Activated CD4-positive, CD25-positive, alpha-beta regulatory T cell treated with anti-CD3 and anti-CD28 coated beads, Interleukin-2, amount 50 U/mL, for 16 hours (primary cell): ENCODE data around the gene ZDHHC7.

ENCODE experiments used
- DNase-seq: peaks from one replicate; pipeline ENCODE4 v3.0.0-alpha.2; 2020; ENCODE audit warnings: low read depth, low spot score

ZDHHC7 gene

DNA sequence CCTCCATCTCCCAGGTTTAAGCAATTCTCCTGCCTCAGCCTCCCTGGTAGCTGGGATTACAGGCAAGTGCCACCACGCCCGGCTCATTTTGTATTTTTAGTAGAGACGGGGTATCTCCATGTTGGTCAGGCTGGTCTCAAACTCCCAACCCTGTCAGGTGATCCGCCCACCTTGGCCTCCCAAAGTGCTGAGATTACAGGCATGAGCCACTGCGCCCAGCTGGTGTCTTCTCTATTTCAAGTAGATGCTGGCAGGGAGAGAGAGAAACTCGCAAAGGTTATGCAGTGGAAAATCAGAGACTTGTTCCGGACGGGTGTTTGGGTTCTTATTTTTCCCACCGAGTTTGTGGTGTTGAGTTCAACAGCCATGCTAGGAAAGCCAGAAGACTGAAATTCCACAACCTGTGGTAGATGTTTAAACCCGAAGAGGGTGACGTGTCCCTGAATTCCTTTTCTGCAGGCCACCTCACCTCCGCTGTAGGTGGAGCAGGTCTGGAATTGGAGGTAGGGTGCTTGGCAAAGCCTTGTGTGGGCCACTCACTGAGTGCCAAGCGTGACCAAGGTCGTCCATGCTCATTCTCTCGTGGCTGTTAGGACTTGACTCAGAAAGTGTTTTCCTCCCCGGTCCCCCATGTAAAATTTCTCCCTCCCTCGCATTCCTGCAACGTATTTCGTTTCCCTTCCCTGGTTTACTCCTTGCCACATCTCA, 7.3 kb upstream of the ZDHHC7 start:
- DNase-seq: no peak

DNA sequence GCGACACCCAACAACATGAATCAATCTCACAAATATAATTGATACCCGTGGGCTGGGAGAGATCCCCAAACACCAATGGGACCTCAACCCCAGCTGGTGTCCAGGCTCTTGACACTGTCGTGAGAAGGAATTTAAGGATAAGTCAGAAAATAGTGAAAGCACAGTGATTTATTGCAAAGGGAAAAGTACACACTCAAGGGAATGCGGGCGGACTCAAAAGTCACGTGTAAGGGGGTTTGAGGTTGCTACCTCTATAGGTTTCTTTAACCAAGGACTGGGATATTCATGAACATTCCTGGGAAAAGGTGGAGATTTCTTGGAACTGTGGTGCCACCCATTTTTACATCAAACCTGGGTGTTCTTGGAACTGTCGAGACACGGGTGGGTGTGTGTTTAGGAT, 6.3 kb upstream of the ZDHHC7 start:
- DNase-seq: no peak

DNA sequence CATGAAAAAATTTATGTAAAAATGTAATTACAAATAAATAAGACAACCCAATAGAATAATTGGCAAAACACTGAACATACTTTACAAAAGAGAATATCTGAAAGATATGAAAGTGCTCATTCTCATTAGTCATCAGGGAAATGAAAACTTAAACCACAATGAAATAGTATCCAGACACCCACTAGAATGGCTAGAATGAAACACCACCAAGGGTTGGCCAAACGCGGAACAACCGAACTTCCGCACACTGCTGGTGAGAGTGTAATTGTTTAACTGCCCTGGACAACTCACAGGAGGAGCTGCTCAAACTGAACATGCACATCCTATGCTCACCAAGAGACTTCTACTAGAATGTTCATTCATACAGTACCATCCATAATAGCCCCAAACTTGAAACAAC, 5.8 kb upstream of the ZDHHC7 start:
- no peak for DNase-seq

DNA sequence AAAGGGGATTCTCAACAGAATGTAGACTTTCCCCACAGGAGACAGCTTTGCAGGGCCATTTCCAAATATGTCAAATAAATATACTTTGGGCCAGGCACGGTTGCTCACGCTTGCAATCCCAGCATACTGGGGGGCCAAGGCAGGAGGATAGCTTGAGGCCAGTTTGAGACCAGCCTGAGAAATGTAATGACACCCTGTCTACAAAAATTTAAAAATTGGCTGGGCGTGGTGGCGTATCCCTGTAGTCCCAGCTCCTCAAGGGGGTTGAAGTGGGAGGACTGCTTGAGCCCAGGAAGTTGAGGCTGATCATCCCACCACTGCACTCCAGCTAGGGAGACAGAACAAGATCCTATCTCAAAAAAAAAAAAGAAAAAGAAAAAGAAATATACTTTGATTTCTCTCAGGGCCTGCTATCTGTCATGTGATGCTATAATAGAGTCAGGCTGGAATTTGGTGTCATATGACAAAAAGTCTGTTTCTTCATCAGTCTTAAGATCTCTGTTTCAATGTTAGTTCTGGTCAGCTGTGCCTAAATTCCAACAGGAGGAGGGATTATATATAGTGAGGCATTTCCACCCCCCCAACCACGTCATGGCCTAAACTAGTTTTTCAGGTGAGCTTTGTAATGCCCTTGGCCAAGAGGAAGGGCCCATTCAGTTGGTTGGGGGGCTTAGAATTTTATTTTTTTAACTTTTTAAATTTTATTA, 4.3 kb upstream of the ZDHHC7 start:
- no peak for DNase-seq

DNA sequence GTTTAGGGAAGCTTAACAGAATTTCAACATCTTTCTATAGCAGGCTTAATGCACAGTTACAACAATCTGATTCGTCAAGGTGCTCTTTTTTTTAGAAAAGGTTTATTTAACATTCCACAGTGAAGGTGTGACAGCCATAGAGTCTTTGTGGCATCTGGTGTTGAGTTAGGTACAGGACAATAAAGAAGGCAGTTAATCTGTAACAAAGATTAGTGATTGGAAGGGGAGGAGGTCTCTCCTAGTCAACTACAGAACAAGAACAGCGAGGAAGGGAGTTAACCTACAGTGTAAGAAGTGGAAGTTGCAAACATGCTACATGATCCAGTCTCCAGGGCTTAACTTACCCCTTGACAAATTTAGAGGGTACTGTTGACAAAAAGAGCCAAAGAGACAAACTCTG, 3.0 kb upstream of the ZDHHC7 start:
- DNase-seq: no peak

DNA sequence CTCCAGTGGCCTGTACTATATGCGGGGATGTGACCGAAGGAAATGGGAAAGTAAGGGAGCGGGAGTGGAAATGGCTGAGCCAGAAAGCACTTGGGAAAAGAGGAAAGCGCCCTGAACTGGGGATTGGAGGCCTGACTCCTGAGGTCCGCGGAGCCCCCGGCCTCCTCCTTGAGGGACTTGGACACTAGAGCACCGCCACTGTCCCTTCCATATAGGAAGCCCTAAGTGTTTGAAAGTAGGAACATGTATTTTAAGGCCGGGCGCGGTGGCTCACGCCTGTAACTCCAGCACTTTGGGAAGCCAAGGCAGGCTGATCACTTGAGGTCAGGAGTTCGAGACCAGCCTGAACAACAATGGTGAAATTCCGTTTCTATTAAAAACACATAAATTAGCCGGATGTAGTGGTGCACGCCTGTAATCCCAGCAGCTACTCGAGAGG, 530 bp upstream of the ZDHHC7 start:
- no peak for DNase-seq

DNA sequence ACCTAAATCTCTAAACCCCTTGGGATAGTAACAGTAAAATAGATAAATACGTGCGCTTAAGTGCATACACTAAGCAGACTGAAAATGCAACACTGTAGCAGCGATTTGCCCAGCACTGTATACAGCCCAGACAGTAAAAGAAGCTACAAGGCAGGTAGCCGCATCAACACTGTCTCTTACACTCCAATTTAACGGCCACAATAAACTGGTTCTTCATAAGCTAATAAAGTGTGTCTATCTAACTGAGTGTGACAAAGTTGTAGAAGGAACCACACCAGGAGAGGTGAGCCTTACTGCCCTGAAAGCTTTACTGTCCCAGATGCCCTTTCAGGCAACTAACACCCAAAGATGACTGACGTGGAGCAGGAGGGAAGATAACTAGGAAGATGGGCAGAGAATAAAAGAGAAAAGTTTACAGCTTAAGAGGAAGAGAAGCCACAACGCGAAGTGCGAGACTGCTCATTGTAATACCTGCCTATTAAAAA, 847 bp downstream of the ZDHHC7 start:
- no peak for DNase-seq

DNA sequence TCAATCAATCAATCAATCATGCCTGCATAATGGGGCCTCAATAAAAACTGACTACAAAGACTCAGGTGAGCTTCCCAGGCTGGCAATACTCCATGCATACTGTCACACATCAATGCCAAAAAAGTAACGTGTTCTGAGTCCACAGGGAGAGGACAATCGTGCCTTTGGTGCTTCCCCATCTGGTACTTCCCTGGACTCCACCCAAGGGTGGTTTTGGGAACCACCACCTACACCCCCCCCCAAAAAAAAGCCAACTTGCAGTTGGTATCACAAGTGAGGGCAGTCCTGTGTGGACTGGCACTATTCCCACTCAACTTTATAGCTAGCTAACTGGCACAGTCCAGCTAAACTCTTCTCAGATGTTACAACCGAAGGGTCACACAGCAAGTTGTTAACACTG, 3.1 kb downstream of the ZDHHC7 start:
- DNase-seq: no peak

DNA sequence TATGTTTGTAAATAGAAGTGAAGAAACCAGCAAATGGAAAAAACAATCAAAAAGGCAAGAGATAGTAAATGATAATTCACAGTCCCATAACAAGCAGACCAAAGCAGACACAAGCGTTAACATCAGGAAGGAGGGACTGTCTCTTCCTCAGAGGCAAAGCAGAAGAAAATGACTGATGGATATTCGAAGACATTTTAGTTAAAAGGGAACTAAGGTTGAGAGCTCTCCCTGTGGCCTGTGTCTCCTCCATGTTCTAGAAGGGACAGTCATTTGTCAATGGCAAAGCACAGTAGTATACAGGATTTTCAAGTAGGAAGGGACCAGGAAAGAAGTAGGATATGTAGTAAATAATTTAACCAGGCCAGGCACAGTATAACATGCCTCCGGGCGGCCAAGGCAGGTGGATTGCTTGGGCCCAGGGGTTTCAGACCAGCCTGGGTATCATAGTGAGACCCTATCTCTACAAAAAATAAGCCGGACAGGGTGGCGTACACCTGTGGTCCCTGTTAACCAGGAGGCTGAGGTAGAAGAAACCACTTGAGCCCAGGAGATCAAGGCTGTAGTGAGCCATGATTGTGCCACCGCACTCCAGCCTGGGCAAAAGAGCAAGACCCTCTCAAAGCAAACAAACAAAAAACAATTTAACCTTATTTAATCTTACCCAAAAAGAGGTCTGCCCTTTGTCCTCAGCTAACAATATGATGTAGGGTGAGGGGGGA, 3.7 kb downstream of the ZDHHC7 start:
- no peak for DNase-seq

DNA sequence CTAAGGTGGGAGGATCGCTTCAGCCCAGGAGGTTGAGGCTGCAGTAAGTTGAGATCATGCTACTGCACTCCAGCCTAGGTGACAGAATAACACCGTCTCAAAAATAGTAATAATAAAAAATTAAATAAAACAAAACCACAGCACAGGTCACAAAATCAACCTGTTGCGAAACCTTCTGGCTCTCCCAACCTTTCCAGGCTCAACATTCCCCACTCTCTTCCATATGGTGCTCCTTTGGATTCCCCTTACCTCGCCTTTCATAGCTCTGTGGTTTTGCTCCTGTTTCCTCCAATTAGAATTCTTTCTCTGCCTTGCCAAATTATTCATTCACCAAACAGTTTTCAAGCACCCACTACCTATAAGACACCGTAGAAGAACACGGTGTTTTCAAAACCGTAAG, 4.7 kb downstream of the ZDHHC7 start:
- no peak for DNase-seq

DNA sequence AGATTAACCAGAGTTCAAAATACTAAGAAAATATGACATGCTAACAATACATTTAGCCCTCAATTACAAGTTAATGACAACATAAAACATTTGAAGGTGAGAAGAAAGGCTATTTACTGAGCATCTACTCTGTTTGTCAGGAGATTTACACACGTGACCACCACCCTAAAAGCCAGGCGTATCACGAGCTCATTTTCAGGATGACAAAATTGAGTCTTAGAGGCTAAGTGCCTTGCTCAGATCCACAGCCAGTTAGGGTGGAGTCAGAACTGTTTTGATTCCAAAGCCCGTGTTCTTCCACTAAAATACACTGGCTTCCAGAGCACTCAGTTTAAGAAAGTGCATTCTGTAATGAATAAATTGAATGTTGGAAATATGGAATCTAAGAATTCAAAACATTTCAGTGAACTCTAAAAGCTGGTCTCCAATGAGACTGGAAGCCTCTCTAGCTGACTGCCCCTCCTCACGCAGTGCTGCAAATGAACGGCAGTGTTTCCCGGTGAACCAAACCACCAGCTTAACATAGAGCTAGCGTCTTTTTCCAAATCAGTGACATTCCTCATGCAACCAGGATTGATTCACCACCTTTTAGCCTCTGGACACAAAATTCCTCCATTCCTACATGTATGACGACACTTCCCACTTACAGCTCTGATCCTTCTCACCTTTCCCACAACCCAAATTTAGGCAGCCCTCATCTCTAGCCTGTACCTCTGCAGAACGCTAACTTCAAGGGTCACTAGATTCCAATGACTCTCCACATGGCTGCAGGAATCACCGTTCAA, 5.9 kb downstream of the ZDHHC7 start:
- DNase-seq: no peak

DNA sequence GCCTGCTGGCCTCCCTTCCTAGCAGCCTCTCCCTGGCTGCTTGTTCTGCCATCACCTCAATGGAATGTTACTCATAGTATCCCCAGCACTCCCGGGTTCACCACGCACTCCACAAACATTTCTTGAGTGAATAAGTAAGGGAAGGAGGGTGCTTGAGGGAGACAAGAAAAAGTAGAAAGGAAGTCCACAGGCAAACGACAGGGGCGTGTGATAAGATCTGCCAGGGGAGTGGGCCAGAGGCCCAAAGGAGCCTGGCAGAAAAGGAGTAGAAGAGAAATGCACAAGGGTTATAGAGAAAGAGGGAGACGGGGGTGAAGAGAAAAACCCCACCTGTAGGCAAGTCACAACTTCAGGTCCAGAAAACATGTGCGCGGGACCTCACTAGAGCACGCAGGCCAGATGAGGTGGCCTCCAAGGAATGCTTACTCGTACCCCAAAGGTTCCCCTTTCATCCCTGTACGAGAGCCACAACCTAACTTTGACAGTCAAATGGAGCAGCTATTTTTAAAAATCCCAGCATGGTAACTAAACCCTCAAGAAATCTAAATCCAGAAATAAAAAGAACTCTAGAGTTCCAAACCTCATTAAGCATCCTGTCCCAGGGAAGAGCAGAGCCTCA, 6.6 kb downstream of the ZDHHC7 start:
- no peak for DNase-seq

DNA sequence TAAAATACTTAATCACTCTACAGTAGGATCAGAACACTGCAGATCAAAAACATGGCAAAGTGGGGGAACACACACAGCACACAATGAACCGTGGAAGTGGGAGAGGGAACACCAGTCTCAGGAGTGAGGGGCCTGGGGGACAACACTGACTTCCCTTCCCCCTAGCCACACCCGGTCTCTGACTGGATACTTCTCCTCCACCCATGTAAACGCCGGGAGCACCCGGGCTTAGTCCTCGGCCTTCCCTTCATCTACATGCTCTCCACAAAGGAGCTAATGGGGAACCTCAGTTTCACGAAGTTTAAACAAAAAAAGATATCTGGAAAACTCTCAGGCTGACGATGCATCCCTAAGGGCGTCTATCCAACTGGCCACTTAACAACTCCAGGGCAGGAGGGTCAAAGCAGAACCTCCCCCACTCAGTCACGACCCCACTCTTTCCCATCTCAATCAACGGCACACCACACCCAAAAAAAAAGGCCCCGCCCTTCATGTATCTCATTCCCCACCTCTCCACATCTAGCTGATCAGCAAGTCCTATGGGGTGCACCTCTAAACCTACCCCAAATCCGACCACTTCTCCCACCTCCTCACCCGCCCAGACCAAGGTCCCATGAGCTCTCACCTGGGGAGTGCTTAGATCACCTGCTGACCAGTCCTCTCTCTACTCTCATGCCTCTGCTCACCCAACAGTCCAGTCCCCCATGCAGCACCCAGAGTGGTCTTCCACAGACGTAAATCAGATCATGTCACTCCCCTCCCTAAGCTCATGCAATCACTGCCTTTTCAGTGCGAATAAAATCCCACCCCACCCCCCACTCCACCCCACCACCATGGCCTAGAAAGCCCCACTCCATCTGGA, 7.4 kb downstream of the ZDHHC7 start:
- no peak for DNase-seq

DNA sequence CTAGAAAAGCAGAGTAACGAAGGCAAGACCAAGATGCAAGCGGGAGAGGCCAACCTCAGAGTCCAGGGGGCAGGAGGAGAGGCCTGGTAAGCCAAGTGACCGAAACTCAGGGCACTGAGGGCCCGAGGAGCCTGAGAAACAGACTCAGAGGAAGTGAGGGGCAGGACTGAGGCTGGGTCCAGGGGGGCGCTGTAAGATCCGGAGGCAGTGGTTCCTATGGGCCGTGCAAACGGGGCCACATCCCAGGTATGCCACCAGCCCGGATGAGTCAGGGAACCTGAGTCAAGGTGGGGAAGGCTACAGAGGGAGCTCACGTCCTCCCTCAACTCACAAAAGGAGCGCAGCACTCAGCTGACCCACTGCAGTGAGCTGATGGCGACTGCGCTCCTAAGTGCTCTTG, 8.3 kb downstream of the ZDHHC7 start:
- no peak for DNase-seq

DNA sequence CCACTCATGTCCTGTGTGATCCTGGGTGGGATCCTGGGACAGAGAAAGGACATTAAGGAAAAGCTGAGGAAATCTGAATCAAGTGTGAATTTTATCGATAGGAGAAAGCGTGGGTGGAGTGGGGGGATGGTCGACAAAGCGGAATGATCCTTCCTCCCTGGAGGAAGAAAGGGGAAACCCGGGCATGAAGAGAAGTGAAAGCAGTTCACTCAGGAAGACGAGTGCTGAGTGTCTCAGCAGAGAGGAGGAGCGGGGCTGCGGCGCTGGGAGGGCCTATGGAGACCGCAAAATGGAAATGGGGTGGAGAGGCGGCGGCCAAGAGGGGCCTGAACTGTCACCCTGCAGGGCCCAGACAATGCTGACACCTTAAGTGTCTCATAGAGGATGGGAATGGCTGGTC, 8.7 kb downstream of the ZDHHC7 start:
- DNase-seq: no peak

DNA sequence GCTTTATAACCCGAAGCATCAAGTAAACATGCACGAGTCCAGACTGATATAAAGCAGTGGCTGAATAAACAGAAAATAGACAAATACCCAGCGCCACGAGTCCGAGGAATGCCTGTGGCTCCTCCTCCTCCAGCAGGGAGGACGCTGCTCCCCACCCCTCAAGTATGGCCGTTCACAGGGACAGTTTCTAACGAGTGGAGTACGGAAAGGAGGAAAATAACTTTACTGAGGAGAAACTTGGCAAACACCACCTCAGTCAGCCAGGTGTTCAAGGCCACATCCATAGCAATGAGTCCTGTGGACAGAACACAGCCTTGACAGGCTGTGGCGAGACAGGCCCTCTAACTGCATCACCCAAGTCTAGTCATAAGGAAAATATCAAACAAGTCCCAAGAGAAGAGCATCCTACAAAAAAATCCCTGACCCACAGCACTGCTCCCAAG, 9.2 kb downstream of the ZDHHC7 start:
- DNase-seq: no peak

DNA sequence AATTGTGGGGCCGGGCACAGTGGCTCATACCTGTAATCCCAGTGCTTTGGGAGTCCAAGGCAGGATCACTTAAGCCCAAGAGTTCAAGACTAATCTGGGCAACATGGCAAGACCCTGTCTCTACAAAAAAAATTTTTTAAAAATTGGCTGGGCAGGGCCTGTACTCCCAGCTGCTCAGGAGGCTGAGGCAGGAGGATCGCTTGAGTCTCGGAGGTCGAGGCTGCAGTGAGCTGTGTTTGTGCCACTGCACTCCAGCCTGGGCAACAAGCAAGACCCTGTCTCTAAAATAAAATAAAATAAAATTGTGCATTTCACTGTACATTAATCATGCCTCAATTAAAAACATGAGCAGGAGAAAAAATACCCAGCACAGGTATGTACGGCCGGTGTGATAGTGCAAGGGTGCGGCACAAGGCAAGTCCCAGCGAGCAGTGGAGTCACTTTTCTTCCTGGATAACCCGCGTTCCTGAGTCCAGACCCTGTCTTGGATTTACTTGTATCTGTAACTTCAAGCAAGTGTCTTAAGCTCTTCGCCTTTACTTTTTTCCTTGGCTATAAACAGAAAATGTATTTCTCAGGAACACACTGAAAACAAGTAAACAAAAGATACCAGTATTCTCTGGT, 11.4 kb downstream of the ZDHHC7 start:
- no peak for DNase-seq

DNA sequence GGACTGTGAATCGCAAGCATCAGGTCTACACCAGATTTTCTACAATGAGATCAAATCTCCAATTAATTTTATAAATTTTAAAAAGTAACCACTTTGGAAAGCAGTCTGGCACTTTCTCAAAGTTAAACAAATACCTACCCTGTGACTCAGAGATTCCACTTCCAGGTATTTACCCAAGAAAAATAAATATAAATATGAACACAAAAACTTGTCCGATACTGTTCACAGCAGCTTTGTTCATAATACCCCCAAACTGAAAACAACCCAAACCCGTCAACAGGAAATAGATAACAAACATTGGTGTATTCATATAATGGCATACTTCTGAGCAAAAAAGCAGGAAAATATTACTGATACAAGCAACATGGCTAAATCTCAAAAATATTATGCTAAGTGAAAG, 12.1 kb downstream of the ZDHHC7 start:
- no peak for DNase-seq

DNA sequence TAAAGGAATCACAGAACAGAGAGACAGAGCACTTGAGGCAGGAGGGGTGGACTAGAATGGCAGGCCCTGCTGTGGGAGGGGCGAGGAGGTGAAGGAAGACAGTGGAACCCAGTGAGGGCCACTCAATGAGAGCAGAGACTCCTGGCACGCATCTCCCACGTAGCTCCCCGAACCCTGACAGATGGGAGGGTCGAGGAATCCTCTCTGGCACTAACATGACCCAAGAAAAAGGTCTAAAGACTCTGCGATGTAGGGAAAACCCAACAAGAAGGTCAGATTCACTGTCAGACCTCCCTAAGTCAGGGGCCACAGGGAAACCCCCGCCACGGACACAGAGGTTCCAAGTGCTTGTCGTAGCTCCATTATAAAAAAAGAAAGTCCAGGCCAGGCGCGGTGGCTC, 15.0 kb downstream of the ZDHHC7 start:
- DNase-seq: no peak

DNA sequence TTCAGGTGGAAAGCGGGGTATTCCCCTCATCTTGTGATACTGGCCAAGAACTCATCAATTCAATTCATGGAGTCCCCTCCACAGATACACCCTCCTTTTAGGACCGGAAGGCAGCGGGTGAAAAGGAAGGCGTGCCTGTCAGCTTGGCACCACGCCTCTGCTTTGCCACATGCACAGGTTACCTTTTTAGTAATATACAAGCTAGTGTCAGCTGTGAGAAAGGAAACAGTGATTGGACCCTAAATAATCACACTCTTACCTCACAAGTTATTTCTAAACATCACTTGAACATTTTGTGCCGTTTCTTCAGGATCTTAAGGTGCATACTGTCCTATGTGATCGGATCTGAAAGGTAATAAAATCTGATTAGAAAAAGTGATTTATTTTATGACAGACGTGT, 15.7 kb downstream of the ZDHHC7 start:
- DNase-seq: no peak
